ENCODE measurements around the gene RSPH6A.

Gene RSPH6A

DNA sequence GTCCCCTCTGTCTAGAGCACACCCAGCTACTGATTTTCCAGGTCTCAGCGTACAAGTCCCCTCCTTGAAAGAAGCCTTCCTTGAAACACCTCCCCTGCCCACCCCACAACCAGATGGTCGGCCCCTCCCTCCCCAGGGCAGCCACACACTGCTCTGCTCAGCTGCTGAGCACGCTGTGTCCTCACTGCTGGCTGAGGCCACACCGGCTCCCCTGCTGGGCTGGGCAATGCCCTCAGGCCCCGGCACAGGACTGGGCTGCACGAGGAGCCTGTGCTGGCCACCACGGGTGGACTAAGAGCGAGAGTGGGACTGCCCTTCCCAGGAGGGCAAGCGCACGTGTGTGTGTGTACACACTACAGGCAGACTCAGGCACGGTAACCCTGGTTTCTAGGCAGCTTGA is 11.8 kb upstream of the RSPH6A start:
- H3K4me3 ChIP-seq = no peak overlapping the region
- H3K27ac ChIP-seq = no peak overlapping the region

DNA sequence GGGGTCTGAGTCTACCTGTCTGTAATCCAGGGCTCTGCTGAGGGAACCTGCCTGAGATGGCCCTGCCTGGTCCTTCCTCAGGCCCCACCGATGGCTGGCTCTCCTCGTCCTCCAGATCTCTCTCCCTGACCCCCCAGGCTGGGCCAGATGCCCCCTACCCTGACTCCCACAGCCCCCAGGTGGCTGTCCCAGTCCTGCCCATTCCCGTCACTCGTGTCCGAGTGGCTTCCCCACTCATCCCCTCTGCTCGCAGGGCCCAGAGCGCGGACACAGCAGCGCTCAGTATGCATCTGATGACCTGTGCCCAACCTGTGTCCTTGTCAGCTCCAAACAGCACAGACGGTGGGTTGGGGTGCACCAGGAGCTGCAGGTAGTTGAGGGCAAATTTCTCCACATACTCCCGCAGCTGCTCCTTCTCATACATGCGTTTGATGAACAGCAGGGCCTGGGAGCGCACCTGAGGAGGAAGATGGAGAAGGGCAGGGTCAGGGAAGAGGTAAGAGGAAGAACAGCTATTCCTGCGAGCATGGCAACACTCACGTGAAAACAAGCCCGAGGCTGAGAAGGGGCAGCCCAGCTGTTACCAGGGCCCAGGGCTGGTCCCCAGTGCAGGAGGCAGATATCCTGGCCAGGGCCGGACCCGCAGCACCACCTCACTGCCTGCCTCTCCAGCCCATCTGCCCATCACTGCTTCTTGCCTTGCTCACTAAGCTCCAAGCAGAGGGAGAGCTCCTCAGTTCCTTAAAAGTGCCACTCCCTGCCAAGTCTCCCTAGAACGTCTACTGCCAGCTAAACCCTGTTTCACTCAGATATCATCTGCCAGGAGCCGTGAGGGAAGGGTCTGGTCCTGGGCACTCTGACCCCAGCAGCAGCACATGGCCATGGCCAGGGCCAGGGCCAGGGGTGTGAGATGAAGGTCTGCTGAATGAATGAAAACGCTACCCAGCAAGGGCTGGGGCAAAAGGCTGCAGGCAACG is 11.1 kb upstream of the RSPH6A start:
- no peak overlapping the region for H3K27ac ChIP-seq

DNA sequence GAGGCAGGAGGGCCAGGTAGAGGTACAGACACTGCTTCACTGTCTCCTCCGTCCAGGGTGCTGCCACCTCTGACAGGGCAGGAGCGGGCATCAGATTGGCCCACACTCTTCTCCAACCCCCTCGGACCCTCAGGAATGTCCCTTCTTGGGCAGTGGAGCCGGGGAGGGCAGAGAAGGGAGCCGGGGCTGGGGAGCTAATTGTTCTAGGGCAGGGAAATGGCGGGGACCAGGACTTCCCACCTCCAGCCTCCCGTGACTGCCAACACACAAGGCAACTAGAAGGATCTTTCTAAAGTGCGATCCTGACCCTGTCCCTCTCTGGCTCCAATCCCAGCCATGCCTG is 10.1 kb upstream of the RSPH6A start:
- H3K4me3 ChIP-seq = no peak overlapping the region
- H3K27ac ChIP-seq = no peak overlapping the region

More for the DNA sequence above, 11.1 kb upstream of the RSPH6A start:
- H3K4me3 ChIP-seq = no peak overlapping the region

DNA sequence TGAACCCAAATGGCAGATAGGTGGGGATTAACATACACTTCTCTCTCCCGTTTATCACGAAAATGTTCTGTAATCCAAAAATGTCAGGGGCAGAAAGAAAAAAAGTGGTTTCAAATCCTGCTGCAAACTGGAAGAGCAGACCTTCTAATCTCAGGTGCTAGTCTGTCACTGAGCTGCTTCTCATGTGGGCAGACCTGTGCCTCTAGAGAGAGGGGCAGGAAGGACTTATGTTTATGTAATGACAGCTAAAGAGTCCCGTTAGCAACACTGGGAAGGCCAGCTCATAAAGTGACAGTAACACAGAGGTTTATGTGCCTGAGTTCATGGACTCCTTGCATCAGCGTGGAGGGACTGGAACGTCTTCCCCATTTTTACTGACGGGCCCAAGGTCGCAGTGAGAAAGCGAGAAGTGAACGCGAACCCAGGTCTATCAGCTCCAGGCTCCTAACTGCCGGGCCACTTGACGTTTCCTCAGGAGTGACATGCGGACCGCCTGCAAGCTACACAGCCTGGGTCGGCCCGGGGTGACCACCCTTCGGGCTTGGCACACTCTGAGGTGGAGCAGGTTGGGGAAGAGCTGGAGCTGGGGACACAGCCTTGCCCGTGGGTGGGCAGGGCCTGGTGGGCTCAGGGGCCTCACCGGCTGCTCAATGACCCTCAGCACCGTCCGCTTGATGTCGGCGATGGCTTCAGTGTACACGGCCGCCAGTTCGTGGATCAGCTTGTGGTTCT is 9.6 kb upstream of the RSPH6A start:
- Histone ChIP-seq H3K4me3 (no peak overlapping the region), H3K27ac (no peak overlapping the region)

DNA sequence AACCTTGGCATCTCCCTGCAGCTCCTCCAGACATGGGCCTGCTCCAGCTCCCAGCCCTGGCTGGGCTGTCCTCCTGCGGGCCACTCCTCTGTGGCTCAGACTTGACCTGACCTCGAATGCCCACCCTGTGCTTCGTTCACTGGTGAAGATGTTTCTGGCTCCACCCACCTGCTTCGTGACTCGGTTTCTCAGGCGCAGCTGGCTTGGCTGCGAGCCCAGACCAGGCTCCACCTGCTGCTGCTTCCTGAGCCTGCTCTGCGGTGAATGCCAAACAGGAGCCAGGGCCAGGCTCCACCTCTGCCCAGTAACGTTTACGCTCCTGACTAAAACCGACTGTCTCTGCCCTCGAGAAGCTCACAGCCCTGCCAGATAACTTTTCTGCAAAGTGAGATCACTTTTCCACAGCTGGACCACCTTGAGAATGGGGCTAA is 8.9 kb upstream of the RSPH6A start:
- Histone ChIP-seq H3K4me3 (no peak overlapping the region), H3K27ac (no peak overlapping the region)

DNA sequence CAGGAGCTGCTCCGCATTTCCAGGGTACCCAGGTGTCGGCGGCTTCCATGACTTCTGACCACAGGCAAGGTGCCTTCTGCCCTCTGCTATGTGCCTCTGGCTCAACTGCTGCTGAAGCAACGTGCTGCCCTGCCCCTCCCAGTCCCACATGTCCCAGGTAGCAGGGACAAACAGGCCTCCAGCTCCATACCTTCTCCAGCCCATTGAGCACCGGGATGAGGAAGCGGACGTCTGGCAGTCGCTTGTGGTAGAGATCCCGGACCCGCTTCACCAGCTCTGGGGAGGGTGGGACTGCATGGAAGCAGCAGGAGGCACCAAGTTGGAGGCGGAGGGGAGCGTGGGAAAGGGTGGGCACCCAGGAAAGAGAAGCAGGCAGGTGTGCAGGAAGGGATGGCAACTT is 8.1 kb upstream of the RSPH6A start:
- Histone ChIP-seq H3K4me3 (no peak overlapping the region), H3K27ac (no peak overlapping the region)

DNA sequence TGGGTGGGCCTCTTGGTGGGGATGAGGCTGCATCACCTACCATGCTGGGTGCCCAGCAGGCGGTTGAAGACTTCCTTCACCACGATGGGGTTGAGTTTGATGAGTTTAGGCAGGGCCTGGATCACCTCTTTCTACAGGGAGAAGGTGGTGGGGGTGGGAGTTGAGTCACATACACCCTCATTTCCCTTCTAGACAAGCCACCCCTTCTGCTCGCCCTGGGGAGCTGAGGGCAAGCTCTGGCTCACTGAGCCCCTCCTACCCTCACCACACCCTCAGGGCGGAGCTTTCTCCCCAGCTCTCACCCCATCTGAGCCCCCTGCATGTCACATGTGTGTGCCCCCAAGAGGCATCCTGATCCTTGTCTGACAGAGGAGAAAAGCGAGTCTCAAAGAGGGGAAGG is 7.6 kb upstream of the RSPH6A start:
- no peak overlapping the region for H3K4me3 ChIP-seq
- no peak overlapping the region for H3K27ac ChIP-seq

DNA sequence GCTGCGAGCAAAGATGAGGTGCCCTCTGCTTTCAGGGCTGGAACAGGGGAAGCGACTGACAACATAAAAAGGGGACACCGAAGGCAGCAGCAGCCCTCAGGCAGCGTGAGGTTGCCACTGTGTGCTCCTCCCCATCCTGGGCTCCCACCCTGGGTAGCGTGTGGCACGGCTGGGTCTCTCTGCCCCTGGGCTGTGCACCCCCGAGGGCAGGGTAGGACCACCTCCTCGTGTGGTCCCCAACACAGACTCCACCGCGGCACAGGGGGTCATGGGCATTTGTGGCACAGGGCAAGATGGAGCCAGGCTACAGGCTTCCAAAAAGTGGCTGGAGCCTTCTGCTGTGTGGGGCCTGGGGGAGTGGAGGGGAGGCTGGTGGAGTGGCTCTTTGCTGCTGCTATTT is 6.5 kb upstream of the RSPH6A start:
- Histone ChIP-seq H3K4me3 (no peak overlapping the region), H3K27ac (no peak overlapping the region)

DNA sequence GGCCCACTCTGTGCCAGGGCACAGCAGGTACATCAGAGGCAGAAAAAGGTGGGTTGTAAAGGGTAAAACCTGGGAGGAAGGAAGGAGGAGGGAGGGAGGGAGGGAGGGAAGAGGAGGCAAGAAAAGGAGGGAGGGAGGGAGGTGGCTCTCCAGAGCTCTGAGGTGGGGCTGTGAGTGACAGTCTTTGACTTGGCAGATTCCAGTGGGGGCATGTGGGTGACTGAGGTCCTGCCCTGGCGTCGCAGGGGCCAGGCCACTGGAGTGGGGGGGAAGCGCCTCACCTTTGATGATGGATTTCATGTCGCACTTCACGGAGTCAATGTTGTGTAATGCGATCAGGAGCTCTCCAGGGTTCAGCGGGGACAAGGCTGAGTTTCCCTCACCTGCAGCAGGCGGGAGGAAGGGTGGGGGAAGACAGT is 6.0 kb upstream of the RSPH6A start:
- H3K4me3 ChIP-seq = no peak overlapping the region

DNA sequence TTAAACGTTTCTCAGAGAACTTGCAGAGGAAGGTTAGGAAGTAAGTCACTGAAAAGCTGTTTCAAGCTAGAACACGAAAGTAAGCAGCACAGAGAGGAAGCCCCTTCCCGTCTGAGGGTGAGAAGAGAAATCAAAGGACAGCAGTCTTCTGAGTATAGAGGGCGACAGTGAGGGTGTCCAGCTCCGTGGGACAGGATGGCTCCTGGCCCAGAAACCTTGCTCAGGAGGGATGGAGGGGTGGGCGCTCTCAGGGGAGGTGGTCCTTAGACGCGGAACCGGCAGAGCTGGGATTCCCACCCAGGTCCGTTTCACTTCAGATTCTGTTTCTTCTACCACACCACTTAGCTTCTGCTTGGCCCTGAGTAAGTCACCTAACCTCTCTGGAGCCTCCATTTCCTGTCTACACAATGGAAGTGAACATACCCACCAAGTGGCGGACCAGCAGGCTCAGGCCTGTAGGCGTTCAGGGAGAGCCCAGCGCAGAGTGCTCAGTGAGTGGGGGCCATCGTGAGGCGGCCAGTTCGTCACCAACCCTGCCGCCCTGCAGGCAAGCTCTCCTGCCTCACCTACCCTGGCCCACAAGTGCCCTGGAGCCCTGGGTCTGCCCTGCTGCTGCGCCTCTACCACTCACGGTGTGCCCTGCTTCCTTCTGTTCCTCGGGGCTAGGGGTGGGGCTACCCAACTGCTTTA is 5.5 kb upstream of the RSPH6A start:
- Histone ChIP-seq H3K27ac (no peak overlapping the region), H3K4me3 (no peak overlapping the region)

More for the DNA sequence above, 6.0 kb upstream of the RSPH6A start:
- no peak overlapping the region for H3K27ac ChIP-seq

DNA sequence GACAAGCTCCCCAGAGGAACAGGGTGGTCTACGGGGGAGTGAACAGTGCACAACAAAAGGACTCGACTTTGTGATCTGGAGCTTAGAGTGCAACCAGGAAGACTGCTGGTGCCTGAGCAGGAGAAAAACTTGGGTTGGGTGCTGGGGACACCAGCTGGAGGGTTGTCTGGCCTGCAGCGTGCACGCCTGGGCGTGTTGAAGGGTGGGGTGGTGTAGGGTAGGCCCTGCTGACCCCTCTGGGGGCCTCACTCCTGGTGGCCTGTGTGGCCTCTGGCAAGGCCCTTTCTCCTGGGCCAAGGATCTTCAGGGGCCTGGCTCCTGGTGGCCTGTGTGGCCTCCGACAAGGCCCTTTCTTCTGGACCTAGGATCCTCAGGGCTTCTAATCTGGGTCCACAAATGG is 4.7 kb upstream of the RSPH6A start:
- H3K27ac ChIP-seq = no peak overlapping the region
- no peak overlapping the region for H3K4me3 ChIP-seq

DNA sequence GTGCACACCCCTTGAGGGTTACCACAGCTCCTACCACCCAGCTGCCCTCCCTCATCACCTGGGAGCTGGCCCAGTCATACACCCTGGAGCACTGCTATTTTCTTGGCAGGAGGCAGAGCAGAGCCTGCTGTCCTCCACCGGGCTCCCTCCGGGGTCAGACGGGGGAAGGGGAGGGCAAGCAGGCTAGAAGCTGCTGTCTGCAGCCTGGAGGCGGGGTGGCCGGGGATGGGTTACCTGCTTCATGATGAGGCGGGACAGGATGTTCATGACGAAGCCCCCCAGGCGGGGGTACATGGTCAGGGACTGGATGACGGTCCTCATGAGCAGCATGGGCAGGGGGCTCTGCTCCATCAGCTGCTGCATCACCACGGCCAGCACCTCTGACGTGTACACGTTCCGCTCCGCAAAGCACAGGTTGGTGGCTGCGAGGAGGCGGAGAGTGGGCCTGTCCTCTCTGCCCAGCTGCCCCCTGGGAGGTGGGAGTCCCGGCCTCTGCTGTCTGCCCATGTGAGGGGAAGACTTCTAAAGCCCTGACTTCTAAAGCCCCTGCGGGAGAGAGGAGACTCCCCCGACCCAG is 2.7 kb upstream of the RSPH6A start:
- no peak overlapping the region for H3K27ac ChIP-seq
- H3K4me3 ChIP-seq = no peak overlapping the region

DNA sequence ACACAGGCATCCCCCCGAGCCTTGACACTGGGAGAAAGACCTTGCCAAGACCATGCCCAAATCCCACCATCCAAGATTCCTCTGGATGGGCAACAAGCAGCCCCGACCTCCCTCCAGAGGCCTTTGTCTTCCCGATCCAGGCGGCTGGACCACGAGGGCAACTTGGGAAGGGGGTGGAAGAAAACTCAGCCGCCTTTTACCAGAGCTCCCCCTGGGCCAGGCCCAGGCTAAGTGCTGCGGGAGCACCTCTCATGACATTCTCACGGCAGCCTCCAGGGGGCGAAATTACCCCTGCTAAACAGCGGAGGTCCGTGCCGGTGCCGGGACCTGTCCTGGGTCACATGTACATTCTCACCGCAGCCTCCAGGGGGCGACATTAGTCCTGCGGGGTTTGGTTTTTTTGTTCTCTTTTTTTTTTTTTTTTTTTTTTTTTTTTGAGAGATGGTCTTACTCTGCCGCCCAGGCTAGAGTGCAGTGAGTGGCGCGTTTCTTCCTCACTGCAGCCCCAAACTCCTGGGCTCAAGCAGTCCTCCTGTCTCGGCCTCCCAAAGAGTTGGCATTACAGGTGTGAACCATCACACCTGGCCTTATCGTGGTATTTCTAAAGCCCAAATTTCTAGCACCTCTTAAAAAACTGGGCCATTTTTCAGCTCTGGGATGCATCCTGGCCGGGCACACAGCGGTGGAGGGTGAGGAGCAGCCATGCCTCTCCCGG is 2.1 kb upstream of the RSPH6A start:
- Histone ChIP-seq H3K4me3 (no peak overlapping the region), H3K27ac (no peak overlapping the region)

DNA sequence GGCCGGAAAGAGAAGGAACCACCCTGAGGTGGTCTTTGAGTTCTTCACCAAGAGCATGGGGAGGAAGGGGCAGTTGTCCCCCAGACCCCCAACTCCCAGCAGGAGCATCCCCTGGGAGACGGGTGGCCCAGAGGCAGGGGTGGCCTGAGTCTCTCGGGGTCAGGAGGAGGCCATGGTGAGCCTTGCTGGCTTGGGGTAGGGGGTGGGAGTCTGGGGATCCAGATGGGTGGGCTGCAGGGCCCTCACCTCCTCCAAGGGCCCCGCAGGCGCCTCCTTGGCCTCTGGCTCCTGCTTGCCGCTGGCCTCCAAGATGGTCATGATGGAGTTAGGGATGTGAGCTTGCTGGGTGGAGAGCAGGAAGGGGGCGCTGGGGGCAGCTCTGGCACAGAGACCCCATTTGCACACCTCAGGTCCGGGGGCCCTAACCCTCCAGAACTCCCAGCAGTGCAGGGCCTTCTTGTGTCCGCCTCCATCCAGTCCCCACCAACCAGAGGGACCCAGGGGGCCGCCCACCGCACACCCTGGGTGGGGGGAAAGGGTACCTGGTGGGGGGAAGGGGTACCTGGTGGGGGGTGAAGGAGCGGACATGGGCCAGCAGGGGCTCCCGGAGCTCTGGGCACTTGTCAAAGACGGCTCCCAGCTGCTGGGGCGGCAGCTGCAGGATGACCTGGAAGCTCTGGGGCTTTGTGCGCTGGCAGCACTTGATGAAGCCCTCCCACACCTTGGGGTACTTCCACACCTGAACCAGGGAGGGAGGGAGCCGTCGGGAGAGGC is 1.3 kb upstream of the RSPH6A start:
- no peak overlapping the region for H3K4me3 ChIP-seq

DNA sequence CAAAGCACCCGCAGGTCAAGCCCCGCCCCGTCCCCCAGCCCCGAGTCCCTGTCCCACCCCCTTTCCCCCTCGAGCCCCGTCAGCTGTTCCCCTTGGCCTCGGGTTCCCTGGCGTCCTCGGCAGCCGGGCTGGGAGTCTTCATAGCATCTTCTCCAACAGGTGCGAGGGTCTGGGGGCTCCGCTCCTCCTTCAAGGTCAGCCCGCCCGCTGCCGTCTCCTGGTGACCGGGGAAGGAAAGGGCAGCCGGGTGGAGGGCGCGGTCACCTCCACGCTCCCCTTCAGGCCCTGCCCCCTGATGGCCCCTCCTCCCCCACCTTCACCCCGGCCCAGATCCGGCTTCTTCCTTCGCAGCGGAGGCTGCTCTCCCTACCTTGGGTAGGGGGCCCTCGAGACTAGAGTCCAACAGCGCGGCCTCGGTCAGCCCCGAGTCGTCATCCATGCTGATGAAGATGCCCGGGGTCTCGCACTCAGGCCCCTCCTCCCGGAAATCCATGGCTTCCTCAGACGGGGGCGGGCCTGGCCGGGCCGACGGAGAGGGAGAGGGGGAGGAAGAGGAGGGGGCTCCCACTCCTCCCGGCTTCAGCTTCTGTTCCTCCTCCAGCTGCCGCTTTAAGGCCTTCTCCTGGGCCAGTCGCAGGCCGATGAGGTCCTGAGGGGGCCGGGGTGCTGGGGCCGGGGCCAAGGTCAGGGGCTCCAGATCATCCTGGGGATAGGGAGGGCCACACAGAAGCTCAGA is 541 bp upstream of the RSPH6A start:
- Histone ChIP-seq H3K27ac (no peak overlapping the region), H3K4me3 (peak overlapping the region in 3 of 7 experiments; percentile 1 to 18 (median 11))

More for the DNA sequence above, 1.3 kb upstream of the RSPH6A start:
- H3K27ac ChIP-seq = no peak overlapping the region

DNA sequence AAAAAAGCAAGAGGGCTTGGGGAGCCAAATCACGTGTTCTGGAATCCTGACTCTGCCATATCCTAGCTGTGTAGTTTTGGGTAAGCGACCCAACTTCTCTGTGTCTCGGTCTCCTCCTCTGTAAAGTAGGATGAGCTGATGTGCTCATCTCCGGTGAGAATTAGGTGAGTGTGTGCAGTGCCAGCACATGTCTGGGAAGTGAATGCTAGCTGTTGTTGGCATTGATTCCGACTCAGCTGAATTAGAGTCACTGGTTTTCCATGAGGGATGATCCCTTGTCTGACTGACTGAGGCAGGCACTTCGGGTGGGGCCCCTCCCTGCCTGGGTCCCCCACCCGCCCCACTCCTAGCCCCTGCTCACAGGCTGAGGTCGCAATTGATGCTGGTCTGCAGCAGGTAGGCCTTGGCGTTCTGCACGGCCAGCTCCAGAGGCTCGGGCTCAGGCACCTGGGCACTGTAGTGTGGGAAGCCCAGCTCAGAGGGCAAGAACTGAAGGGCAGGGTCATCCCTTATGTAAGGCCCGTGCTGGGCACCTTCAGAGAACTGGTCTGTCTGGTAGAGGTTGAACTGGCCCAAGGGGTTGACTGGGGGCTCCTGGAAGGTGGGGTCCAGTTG is 835 bp downstream of the RSPH6A start:
- Histone ChIP-seq H3K27ac (peak overlapping the region in 1 of 21 experiments; percentile 26), H3K4me3 (no peak overlapping the region)

DNA sequence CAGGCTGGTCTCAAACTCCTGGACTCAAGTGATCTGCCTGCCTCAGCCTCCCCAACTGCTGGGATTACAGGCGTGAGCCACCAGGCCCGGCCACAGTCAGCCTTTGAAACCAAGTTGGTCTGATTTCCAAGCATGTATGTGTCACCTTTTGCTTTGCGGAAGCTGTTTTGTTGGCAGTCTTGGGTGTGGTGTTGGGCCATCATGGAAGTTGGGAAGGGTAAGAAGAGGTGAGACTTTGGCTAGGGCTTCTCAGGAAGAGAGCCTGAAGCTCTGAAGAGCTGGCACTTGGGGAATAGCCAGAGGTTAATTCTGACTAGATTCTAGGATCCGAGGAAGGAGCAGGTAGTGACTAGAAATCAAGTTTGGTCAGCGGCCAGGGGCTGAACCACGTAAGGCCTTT is 2.8 kb downstream of the RSPH6A start:
- Histone ChIP-seq H3K27ac (peak overlapping the region in 6 of 21 experiments; percentile 10 to 50 (median 35)), H3K4me3 (no peak overlapping the region)

Measured in skin epidermis (tissue), 12 donors.